H1 (cell line): ENCODE data around the gene TRMT61A. TPM values are rescaled to one million over a fixed set of nuclear protein-coding genes. Genes with fewer than 3 reads are reported as not detected.

Experiments used
- ASH2L ChIP-seq: fragments of 200-600, 300-600 bp; sonication (generic); IDR thresholded peaks from one replicate; pipeline ENCODE4 v1.7.1; 2017; ENCODE audit warnings: low read length
- ATF3 ChIP-seq: IDR thresholded peaks from 2 replicates; pipeline ENCODE4 v1.6.1; 2011; ENCODE audit warnings: low read depth, mild to moderate bottlenecking, low read length; ENCODE audit not compliant: insufficient read depth
- BACH1 ChIP-seq: IDR thresholded peaks from 2 replicates; pipeline ENCODE4 v1.6.1; 2012; ENCODE audit warnings: low read length, improper control_type of control experiment
- BCL11A ChIP-seq, 2 experiments: IDR thresholded peaks; one replicate each; pipeline ENCODE4 v1.6.1; 2011; ENCODE audit warnings: low read depth in 2 of 2, low read length in 2 of 2, mild to moderate bottlenecking in 2 of 2
- CBX5 ChIP-seq: fragments of 300-800, 300-1000 bp; sonication (generic); IDR thresholded peaks from 2 replicates; pipeline ENCODE4 v1.7.1; 2016; ENCODE audit warnings: antibody characterized with exemption, low read length, low read depth
- EGR1 ChIP-seq: IDR thresholded peaks from 2 replicates; pipeline ENCODE4 v1.6.1; 2011; ENCODE audit warnings: low read depth, low read length, borderline replicate concordance
- EZH2 ChIP-seq: fragments of 200-600 bp; sonication (generic); IDR thresholded peaks from 2 replicates; pipeline ENCODE4 v1.7.1; 2012; ENCODE audit warnings: low read depth, mild to moderate bottlenecking, moderate library complexity, low read length, inconsistent platforms; ENCODE audit not compliant: severe bottlenecking
- JUN ChIP-seq: IDR thresholded peaks from 2 replicates; pipeline ENCODE4 v1.6.1; 2011; ENCODE audit warnings: low read depth, mild to moderate bottlenecking, improper control_type of control experiment, low read length
- POLR2AphosphoS5 ChIP-seq: IDR thresholded peaks from 2 replicates; pipeline ENCODE4 v1.6.1; 2011; ENCODE audit warnings: low read depth, low read length
- RFX5 ChIP-seq: IDR thresholded peaks from 2 replicates; pipeline ENCODE4 v1.6.1; 2011; ENCODE audit warnings: low read depth, low read length, improper control_type of control experiment, borderline replicate concordance
- SIN3A ChIP-seq, 2 experiments: IDR thresholded peaks in 1 of 2; conservative IDR thresholded peaks in 1 of 2; 2 replicates each; pipeline ENCODE4 v1.6.1; 2011 to 2012; ENCODE audit warnings: low read length in 2 of 2, improper control_type of control experiment in 1 of 2, low read depth in 1 of 2, mild to moderate bottlenecking in 1 of 2
- SP2 ChIP-seq: IDR thresholded peaks from 2 replicates; pipeline ENCODE4 v1.6.1; 2012; ENCODE audit warnings: mild to moderate bottlenecking, low read length, inconsistent platforms
- polyA plus RNA-seq, 7 experiments: library from polyadenylated mRNA; depleted of rRNA in 3 of 7; stranded (reverse) in 5 of 7; unstranded in 2 of 7; fragments of >200 nt in 5 of 7; fragments of 200-250 nt in 2 of 7; gene quantifications; 1 replicate in 5 of 7; 2 replicates in 1 of 7; 4 replicates in 1 of 7; pipeline versions ENCODE4 v1.2.1 to v1.2.3, GENCODE V29; 2011 to 2013; ENCODE audit warnings: missing spikeins in 2 of 7, mixed read lengths in 2 of 7
- total RNA-seq: library from RNA; stranded (reverse); fragmentation: NEBNext Ultra II Directional; extraction: Animal tissue kit (Norgen Biotek cat#: 25700); gene quantifications from 2 replicates; pipeline ENCODE4 v1.2.1, GENCODE V29; 2021

The TRMT61A gene
- total and polyA plus RNA-seq, 2 of the 8 experiments (the other 6 are each of a cell fraction or from before 2014, with no cell fraction given) = 15.8 to 19.0 TPM

GRCh38 chr14:103540821-103541708, 12.1 kb downstream of the TRMT61A start (continued):
- TF ChIP-seq CBX5 = no peak
- TF ChIP-seq ATF3 = no peak
- TF ChIP-seq RFX5 = no peak
- no peak for TF ChIP-seq ASH2L
- no peak for TF ChIP-seq POLR2AphosphoS5
- TF ChIP-seq BACH1 = no peak
- no peak for TF ChIP-seq SIN3A (conservative IDR thresholded peaks at IDR 0.05 in 1 of 2, IDR thresholded peaks at IDR 0.05 in 1 of 2; ENCODE audit: low read depth in 1 of 2, low read length in 2 of 2)
- no peak for TF ChIP-seq JUN
- no peak for TF ChIP-seq BCL11A (IDR thresholded peaks at IDR 0.05; ENCODE audit: low read depth in 2 of 2, low read length in 2 of 2)
- TF ChIP-seq EGR1 = no peak
- no peak for TF ChIP-seq SP2
- TF ChIP-seq EZH2 = no peak
